ENCODE data around the gene ZNF865.

Gene ZNF865

DNA sequence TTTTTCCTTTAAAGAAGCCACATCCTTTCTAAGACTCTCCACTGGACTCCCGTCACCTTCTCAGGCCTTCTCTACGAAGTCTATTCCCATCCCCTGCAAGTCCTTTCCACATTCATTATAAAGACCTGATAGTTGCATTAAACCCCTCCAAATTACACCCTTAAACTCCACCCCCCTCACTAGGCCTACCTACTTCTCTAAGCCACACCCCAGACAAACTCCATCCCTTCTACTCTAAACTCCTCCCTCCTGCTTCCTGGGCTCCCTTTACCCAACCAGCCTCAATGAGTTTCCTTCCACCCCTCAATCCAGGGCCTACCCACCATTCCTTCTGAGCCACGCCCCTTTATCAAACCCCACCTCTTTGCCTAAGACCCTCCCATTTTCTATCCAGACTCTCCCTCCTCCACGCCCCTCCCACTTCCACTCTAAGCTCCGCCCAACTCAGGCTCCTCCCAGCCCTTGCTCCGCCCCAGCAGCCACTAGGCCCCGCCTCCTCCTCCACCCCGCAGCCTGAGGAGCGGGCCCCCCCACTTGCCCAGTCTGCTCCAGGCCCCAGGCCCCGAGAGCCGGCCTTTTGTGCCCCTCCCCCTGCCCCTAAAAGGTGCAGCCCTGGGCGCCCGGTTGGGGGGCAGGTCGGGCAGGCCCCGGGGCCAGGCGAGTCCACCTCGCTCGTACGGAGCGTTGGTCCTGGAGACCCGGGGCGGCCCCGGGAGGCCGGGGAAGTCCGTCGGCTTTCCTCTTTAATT is 6.6 kb upstream of the ZNF865 start:
- peak overlapping the region; percentile 95 for H3K4me3 ChIP-seq (ENCODE audit: low read depth, low read length)
- TF ChIP-seq, protein P1, sequence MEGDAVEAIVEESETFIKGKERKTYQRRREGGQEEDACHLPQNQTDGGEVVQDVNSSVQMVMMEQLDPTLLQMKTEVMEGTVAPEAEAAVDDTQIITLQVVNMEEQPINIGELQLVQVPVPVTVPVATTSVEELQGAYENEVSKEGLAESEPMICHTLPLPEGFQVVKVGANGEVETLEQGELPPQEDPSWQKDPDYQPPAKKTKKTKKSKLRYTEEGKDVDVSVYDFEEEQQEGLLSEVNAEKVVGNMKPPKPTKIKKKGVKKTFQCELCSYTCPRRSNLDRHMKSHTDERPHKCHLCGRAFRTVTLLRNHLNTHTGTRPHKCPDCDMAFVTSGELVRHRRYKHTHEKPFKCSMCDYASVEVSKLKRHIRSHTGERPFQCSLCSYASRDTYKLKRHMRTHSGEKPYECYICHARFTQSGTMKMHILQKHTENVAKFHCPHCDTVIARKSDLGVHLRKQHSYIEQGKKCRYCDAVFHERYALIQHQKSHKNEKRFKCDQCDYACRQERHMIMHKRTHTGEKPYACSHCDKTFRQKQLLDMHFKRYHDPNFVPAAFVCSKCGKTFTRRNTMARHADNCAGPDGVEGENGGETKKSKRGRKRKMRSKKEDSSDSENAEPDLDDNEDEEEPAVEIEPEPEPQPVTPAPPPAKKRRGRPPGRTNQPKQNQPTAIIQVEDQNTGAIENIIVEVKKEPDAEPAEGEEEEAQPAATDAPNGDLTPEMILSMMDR (IDR thresholded peaks at IDR 0.05; ENCODE audit: borderline replicate concordance, insufficient read depth, low read depth, low read length), result no peak

DNA sequence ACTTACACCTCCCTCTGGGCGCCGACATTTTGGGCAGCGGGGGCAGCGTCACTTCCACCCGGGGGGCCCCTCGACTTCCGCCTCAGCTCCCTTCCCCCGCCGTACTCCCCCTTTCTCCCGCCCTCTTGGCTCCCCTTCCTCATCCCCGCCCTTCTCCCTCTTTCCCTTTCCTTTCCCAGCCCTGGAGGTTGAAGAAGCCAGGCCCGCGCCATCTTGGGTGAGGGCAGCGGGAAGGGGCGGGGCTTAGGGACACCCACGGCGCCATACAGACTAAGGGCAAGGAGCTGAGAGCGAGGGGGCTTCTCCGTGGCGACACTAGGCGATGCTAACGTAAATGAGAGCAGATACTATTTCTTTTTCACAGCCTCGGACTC is 6.0 kb upstream of the ZNF865 start, which contains the start of gene FIZ1:
TSS of gene FIZ1 (minus strand) at position 50 of the 374 bp plus-strand sequence. CDS start 1,652 bp downstream, outside the sequence.
- H3K4me3 ChIP-seq (ENCODE audit: low read depth, low read length), result peak within 1 kb of the TSS; percentile 95
- TF ChIP-seq, protein P1 (IDR thresholded peaks at IDR 0.05; ENCODE audit: borderline replicate concordance, insufficient read depth, low read depth, low read length), result no peak

DNA sequence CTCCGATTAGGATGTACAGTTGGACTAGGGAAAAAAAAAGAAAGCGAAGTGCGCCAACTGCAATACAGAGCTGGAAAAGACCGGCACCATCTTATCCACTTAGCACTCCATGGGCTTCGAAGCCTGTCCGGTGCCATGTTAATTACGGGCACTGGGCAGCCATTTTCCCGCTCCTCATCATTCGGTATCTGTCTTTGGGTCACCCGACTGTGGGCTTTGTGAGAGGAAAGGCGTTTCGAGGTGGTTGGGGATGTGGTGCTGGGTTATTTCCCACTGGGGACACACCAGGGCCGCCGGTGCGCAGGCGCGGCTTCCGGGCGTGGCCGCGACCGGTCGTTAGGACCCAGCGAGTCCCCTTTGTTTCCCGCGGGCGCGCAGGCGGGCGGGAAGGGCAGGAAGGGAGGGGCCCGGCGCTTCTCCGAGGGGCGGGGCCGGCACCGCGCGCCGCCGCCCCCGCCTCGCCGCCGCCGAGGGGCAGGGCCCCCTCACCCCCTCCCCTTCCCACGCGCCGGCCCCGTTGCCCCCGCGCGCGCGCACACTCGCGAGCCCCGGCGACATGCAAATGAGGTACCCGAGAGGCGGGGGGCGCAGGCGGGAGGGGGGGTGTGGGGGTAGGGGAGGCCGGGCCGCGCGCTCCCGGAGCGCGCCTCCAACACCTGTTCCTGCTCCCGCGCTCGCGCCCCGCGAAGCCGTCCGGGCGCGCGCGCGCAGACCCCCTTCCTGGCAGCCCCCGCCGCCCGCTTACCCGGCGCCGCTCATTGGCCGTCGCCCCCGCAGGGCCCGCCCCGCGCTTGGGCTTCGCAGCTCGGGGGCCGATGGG is 5.4 kb upstream of the ZNF865 start, which contains the start of gene ZNF524:
TSS of gene ZNF524 (plus strand) at position 447 of the 820 bp plus-strand sequence. CDS start 1,825 bp downstream, outside the sequence.
- H3K4me3 ChIP-seq (ENCODE audit: low read depth, low read length), result peak within 1 kb of the TSS; percentile 95
- TF ChIP-seq, protein P1 (IDR thresholded peaks at IDR 0.05; ENCODE audit: borderline replicate concordance, insufficient read depth, low read depth, low read length), result no peak

DNA sequence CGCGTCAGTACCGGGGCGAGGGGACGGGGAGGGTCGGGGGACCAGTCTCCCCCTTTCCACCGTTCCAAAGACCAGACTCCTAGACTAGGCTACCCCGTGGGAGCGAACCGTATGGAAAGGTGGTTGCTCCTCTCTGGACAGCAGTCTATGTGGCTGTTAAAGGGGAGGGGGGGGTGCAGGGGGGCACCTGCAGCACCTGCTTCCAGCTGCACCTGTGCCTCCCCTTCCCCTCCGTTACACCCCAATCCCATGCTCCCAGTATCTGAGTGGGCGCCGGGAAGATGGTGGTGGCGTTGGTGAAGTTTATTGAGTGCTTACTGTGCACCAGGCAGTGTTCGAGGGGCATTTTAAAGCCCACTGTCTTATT is 4.8 kb upstream of the ZNF865 start:
- TF ChIP-seq, protein P1 (IDR thresholded peaks at IDR 0.05; ENCODE audit: borderline replicate concordance, insufficient read depth, low read depth, low read length), result no peak
- peak overlapping the region; percentile 95 for H3K4me3 ChIP-seq (ENCODE audit: low read depth, low read length)

DNA sequence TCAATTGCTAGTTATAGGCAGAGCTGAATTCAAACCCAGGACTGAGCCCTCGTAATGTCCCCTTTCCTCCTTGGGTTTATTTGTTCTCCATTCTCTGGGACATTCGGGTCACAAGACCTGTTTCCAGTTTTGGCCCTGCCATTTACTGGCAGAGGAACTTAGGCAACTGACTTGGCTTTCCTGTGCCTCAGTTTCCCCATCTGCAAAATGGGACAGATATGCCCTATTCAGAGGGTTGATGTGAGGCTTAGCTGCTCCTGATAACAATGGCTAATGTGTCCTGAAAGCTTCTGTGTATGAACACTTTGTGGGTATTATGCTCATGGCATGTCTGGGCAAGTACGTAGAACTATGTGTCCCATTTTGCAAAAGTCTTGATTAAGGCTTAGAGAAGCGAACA is 4.4 kb upstream of the ZNF865 start:
- H3K4me3 ChIP-seq (ENCODE audit: low read depth, low read length), result peak overlapping the region; percentile 95
- TF ChIP-seq, protein P1 (IDR thresholded peaks at IDR 0.05; ENCODE audit: borderline replicate concordance, insufficient read depth, low read depth, low read length), result no peak

DNA sequence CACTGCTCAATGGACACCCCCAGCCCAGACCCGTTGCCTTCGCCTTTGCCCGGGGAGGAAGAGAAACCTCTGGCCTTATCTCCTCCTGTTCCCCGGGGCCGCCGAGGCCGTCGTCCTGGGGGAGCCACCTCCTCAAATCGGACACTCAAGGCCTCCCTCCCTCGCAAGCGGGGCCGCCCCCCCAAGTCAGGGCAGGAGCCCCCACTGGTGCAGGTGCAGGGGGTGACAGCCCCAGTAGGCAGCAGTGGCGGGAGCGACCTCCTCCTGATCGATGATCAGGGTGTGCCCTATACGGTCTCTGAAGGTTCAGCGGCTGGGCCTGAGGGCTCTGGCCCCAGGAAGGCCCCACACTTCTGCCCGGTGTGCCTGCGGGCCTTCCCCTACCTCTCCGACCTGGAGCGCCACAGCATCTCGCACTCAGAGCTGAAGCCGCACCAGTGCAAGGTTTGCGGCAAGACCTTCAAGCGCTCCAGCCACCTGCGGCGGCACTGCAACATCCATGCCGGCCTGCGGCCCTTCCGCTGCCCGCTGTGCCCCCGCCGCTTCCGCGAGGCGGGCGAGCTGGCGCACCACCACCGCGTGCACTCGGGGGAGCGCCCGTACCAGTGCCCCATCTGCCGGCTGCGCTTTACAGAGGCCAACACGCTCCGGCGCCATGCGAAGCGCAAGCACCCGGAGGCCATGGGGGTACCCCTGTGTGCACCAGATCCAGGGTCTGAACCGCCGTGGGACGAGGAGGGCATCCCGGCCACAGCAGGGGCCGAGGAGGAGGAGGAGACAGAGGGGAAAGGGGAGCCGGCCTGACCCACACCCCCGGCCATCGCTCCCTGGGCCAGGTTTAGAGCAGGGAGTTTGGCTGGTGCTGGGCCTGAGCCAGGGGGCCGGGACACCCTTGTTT is 3.1 kb upstream of the ZNF865 start:
- TF ChIP-seq, protein P1 (IDR thresholded peaks at IDR 0.05; ENCODE audit: borderline replicate concordance, insufficient read depth, low read depth, low read length), result no peak
- H3K4me3 ChIP-seq (ENCODE audit: low read depth, low read length), result no peak overlapping the region

All from GM12875 (cell line).